Measurements from ENCODE around the gene RNF182. TPM values are rescaled to one million over a fixed set of nuclear protein-coding genes. Genes with fewer than 3 reads are reported as not detected.

The RNF182 gene
- total and polyA plus RNA-seq, 9 of the 15 experiments (the other 6 are each of a cell fraction or from before 2014, with no cell fraction given) = 12.8 to 22.8 (median 17.5) TPM

DNA sequence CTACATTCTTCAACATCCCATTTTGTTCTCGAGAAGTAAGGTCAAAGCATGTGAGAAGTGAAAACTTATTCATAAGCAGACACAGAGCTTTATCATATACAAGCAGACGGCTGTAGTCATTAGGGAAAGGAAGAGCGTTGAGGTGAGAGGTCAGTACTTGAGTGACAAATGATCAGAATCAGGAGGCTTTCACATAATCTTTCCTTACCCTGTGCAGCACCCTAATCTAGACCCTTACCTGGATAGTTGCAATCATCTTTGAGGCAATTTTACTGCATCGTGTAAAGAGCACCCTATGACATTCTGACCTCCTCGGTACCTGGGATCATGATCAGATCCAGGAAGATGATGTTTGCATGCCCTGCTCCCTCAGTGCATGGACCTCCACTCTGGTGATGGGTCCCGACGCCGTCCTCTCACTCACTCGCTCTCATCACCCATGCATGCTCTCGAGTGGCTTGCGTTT lies 62.7 kb downstream of the RNF182 start (continued):
- TF ChIP-seq, protein P1, sequence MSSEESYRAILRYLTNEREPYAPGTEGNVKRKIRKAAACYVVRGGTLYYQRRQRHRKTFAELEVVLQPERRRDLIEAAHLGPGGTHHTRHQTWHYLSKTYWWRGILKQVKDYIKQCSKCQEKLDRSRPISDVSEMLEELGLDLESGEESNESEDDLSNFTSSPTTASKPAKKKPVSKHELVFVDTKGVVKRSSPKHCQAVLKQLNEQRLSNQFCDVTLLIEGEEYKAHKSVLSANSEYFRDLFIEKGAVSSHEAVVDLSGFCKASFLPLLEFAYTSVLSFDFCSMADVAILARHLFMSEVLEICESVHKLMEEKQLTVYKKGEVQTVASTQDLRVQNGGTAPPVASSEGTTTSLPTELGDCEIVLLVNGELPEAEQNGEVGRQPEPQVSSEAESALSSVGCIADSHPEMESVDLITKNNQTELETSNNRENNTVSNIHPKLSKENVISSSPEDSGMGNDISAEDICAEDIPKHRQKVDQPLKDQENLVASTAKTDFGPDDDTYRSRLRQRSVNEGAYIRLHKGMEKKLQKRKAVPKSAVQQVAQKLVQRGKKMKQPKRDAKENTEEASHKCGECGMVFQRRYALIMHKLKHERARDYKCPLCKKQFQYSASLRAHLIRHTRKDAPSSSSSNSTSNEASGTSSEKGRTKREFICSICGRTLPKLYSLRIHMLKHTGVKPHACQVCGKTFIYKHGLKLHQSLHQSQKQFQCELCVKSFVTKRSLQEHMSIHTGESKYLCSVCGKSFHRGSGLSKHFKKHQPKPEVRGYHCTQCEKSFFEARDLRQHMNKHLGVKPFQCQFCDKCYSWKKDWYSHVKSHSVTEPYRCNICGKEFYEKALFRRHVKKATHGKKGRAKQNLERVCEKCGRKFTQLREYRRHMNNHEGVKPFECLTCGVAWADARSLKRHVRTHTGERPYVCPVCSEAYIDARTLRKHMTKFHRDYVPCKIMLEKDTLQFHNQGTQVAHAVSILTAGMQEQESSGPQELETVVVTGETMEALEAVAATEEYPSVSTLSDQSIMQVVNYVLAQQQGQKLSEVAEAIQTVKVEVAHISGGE (CRISPR knock-in tag; IDR thresholded peaks at IDR 0.05) = no peak; a peak in 1 of 6 replicates
- TF ChIP-seq RFX5 (IDR thresholded peaks at IDR 0.05; ENCODE audit: low read depth, low read length) = no peak
- TF ChIP-seq HDAC8 (tag; IDR thresholded peaks at IDR 0.05) = no peak
- TF ChIP-seq ZNF253 (CRISPR knock-in tag; conservative IDR thresholded peaks at IDR 0.05) = no peak
- TF ChIP-seq SP1 (CRISPR knock-in tag; IDR thresholded peaks at IDR 0.05) = peak; percentile 72
- TF ChIP-seq, protein P2, sequence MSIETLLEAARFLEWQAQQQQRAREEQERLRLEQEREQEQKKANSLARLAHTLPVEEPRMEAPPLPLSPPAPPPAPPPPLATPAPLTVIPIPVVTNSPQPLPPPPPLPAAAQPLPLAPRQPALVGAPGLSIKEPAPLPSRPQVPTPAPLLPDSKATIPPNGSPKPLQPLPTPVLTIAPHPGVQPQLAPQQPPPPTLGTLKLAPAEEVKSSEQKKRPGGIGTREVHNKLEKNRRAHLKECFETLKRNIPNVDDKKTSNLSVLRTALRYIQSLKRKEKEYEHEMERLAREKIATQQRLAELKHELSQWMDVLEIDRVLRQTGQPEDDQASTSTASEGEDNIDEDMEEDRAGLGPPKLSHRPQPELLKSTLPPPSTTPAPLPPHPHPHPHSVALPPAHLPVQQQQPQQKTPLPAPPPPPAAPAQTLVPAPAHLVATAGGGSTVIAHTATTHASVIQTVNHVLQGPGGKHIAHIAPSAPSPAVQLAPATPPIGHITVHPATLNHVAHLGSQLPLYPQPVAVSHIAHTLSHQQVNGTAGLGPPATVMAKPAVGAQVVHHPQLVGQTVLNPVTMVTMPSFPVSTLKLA (conservative IDR thresholded peaks at IDR 0.05) = peak in 1 of 2 experiments; percentile 62; a peak in 2 of 4 replicates
- no peak for TF ChIP-seq BCL6 (CRISPR knock-in tag; IDR thresholded peaks at IDR 0.05)
- TF ChIP-seq CBX1 (IDR thresholded peaks at IDR 0.05; ENCODE audit: low read depth) = no peak
- no peak for TF ChIP-seq SMAD2 (IDR thresholded peaks at IDR 0.05; ENCODE audit: low read depth, low read length)
- no peak for TF ChIP-seq ILF3 (IDR thresholded peaks at IDR 0.05; ENCODE audit: borderline replicate concordance)
- peak; percentile 96 for TF ChIP-seq EP300 (IDR thresholded peaks at IDR 0.05; ENCODE audit: low read length)
- TF ChIP-seq, protein P3, sequence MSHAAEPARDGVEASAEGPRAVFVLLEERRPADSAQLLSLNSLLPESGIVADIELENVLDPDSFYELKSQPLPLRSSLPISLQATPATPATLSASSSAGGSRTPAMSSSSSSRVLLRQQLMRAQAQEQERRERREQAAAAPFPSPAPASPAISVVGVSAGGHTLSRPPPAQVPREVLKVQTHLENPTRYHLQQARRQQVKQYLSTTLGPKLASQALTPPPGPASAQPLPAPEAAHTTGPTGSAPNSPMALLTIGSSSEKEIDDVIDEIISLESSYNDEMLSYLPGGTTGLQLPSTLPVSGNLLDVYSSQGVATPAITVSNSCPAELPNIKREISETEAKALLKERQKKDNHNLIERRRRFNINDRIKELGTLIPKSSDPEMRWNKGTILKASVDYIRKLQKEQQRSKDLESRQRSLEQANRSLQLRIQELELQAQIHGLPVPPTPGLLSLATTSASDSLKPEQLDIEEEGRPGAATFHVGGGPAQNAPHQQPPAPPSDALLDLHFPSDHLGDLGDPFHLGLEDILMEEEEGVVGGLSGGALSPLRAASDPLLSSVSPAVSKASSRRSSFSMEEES (CRISPR knock-in tag; IDR thresholded peaks at IDR 0.05) = no peak
- TF ChIP-seq SMAD4 (CRISPR knock-in tag; conservative IDR thresholded peaks at IDR 0.05) = peak; percentile 73
- TF ChIP-seq C11orf30 (IDR thresholded peaks at IDR 0.05; ENCODE audit: low read depth) = 0 out of 2 replicates have a peak, but pooled peaks have one; percentile 6
- no peak for TF ChIP-seq CCAR2 (IDR thresholded peaks at IDR 0.05; ENCODE audit: low read depth, low read length)
- TF ChIP-seq PRMT5 (CRISPR knock-in tag; IDR thresholded peaks at IDR 0.05) = no peak
- TF ChIP-seq ZNF785 (CRISPR knock-in tag; IDR thresholded peaks at IDR 0.05) = no peak
- no peak for TF ChIP-seq ZNF232 (CRISPR knock-in tag; IDR thresholded peaks at IDR 0.05)
- peak in 1 of 2 experiments; percentile 96; a peak in 3 of 4 replicates for TF ChIP-seq HDAC1 (IDR thresholded peaks at IDR 0.05)
- TF ChIP-seq RBM17 (IDR thresholded peaks at IDR 0.05; ENCODE audit: borderline replicate concordance, low read depth, low read length) = no peak
- TF ChIP-seq CHD1 (IDR thresholded peaks at IDR 0.05; ENCODE audit: low read length) = no peak
- TF ChIP-seq RBFOX2 (IDR thresholded peaks at IDR 0.05; ENCODE audit: low read depth, low read length) = peak; percentile 25; the same call in 1 of the 2 replicates
- TF ChIP-seq ZNF76 (CRISPR knock-in tag; IDR thresholded peaks at IDR 0.05; ENCODE audit: borderline replicate concordance) = no peak
- TF ChIP-seq MECOM (CRISPR knock-in tag; IDR thresholded peaks at IDR 0.05) = peak; percentile 92
